ENCODE measurements around the gene TMEM87B.

GRCh38 chr2:112081262-112081661 lies 26.2 kb downstream of the TMEM87B start:
- no peak for TF ChIP-seq EZH2 (IDR thresholded peaks at IDR 0.05; ENCODE audit: insufficient read depth, poor library complexity, severe bottlenecking)
- TF ChIP-seq EZH2phosphoT487 (IDR thresholded peaks at IDR 0.05; ENCODE audit: insufficient read depth, low read depth) = no peak

All from GM23248 (cell line).